ENCODE measurements around the gene FLOT2.

- no peak for TF ChIP-seq CTCF (IDR thresholded peaks at IDR 0.05)
- TF ChIP-seq EZH2phosphoT487 (IDR thresholded peaks at IDR 0.05): no peak
These were observed 15.9 kb downstream of the FLOT2 start for GRCh38 chr17:28881533-28882056.

Data from neural progenitor cell (in vitro differentiated cells).